MM.1S (cell line): ENCODE results near the gene MASP2.
"Not testable (repeated sequence)": the region's sequence is repeated elsewhere in the genome, so short reads cannot be mapped to it uniquely, and the experiment has no call there.

ENCODE experiments used
- EZH2phosphoT487 ChIP-seq: fragments of 300-600 bp; sonication (generic); IDR thresholded peaks from 2 replicates; pipeline ENCODE4 v1.6.1; 2018; ENCODE audit warnings: antibody characterized with exemption, low read length
- TF ChIP-seq, protein P1 (sequence below): fragments of 300-600 bp; sonication (generic); IDR thresholded peaks from 2 replicates; pipeline ENCODE4 v1.5.1; 2016; ENCODE audit warnings: antibody characterized with exemption, low read length, mixed read lengths

- TF ChIP-seq EZH2phosphoT487, result not testable (repeated sequence)
- TF ChIP-seq, protein P1, sequence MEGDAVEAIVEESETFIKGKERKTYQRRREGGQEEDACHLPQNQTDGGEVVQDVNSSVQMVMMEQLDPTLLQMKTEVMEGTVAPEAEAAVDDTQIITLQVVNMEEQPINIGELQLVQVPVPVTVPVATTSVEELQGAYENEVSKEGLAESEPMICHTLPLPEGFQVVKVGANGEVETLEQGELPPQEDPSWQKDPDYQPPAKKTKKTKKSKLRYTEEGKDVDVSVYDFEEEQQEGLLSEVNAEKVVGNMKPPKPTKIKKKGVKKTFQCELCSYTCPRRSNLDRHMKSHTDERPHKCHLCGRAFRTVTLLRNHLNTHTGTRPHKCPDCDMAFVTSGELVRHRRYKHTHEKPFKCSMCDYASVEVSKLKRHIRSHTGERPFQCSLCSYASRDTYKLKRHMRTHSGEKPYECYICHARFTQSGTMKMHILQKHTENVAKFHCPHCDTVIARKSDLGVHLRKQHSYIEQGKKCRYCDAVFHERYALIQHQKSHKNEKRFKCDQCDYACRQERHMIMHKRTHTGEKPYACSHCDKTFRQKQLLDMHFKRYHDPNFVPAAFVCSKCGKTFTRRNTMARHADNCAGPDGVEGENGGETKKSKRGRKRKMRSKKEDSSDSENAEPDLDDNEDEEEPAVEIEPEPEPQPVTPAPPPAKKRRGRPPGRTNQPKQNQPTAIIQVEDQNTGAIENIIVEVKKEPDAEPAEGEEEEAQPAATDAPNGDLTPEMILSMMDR, result not testable (repeated sequence)
Measured at GRCh38 chr1:11037019-11037739, 9.9 kb downstream of the MASP2 start.
